Stimulated activated CD8-positive, alpha-beta memory T cell treated with anti-CD3 and anti-CD28 coated beads, Interleukin-12 subunit alpha, Interleukin-12 subunit beta, amount 100 ng/mL, for 4 hours (primary cell): Measurements from ENCODE around the gene FAM118A.
"Not testable (repeated sequence)": the region's sequence is repeated elsewhere in the genome, so short reads cannot be mapped to it uniquely, and the experiment has no call there.

Source experiments
- DNase-seq: peaks from one replicate; pipeline ENCODE4 v3.0.0-alpha.2; 2020; ENCODE audit warnings: low read depth

FAM118A gene

DNA sequence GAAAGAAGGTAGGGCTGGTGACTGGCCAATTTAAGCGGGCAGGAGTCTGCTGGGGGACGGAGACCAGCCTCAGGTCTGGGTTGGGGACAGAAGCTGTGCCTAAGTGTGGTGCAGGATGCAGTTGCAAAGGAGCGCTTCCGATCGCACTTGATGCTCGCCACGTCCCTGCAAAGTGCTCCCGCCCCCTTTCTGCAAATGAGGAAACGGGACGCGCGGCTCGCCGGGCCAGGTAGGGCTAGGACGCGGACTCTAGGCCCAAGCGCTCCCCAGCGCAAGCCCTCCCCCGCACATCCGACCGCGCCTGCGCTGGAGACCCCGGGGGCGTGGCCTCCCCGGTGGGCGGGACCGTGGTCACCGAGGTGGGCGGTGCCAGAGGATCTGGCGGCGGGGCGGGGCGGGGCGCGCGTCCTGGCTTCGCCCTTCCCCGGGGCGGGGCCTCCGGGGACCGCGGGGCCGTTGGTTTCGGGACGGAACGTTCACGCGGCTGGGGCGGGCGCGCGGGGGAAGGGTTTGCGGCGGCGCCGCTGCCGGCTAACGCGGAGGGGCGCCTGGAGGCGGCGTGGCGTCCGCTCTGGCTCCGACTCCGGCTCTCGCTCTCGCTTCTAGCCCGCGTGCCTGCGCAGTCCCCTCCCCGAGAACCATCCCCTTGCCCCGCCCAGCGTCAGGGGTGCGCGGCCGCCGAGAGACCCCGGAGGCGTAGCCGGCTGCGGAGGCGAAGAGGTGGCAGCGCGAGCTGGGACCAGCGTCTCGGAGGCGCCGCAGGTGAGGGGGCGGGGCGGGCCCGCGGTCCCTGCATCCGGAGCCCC, at the start of gene FAM118A:
FAM118A (plus strand) TSS at position 513 of the 806 bp plus-strand sequence. CDS start 12,446 bp downstream, outside the sequence.
- DNase-seq: peak; percentile 98

DNA sequence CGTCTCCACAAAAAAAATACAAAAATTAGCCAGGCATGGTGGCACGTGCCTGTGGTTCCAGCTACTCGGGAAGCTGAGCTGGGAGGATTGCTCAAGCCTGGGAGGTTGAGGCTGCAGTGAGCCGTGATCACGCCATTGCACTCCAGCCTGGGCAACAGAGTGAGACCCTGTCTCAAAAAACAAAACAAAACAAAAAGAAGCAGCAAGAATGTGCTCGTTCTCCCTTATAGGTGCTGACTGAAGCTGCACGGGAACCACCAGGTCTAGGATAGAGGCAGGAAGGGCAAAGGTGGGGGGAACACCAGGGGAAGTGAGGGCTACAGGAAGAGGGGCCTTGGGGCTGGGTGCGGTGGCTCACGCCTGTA, 49.4 kb upstream of the FAM118A start:
- not testable (repeated sequence) for DNase-seq

DNA sequence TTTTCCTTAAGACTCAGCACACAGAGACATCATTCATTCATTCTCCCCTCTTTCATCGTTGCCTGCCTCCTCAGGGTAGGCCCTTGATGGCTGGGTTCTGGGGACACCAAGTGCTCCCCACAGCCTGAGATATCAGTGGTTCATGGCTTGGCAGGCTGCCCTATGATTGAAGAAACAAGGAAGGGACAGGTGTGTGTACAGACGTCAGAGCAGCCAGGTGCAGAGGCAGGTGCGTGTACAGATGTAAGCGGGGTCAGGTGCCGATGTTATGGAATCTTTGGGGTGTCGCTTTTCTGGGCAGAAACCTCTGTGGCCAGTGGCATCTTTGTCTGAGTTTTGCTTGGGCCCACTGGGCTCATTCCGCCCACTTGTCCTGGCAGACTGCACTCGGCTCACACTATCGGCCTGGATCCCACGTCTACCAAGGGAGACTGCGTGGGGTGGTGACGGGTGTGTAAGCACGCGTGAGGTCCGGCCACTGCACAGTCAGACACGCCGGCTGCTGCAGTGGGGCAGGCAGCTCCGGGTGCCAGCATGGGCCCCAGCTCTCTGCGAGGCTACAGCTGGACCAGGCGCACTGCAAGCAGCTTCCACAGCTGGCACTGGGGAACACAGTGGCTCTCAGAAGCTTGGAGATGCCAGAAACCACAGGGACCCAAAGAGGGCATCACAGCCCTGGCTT, 48.2 kb upstream of the FAM118A start:
- DNase-seq: no peak

DNA sequence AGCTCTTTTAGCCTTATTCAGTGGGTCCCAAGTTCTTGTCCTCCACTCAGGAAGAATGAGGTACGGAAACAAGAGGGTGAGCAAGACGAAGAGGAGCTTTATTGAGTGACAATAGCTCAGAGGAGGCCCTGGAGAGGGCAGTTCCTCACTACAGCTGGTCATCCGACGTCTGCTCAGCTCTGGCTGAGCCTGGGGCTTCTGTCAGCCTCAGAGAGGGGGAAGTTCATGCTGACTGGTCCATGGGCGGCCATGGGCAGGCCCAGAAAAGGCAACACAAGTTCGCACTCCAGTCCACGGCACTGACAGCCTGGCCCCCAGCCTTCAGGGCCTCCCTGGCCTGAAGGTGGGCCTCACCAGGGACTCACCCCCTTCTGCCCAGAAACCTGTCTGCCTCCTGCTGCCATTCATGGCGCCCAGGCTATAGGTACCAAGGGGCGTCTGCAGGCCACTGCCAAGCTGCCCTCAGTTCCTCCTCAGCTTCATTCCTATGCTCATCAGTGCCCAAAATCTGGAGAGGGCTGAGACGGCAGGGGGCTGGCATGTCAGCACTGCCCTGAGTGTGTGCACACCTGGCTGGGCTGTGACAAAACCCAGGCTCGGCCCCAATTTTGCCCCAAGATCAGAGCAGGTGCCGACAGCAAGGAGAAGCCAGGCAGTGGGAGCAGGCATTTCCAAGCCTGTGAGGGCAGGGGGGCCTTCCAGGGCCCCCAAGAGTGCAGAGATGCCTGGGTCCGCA, 47.4 kb upstream of the FAM118A start:
- no peak for DNase-seq

DNA sequence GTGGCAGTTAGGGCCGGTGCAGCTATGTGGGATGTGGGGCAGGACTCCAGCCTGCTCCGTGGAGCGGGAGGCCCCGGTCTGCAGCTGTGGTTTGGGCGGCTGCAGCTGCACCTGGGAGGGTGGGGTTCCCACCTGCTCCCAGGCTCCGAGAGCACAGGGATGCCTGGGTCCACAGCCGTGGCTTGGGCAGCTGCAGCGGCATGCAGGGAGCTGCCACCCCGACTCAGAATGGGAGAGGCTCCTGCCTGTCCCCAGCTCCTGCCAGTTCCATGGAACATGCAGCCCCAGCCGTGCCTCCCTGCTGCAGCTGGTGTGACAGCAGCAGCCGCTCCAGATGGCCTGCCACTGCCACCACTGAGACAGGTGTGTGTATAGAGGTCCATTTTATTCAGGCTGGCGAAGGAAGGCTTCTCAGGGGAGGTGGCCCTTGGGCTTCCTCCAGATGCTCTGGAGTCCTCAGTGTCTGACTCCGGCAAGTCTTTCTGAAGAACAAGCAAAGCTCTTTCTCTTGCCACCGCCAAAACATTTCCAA, 46.7 kb upstream of the FAM118A start:
- DNase-seq: no peak

DNA sequence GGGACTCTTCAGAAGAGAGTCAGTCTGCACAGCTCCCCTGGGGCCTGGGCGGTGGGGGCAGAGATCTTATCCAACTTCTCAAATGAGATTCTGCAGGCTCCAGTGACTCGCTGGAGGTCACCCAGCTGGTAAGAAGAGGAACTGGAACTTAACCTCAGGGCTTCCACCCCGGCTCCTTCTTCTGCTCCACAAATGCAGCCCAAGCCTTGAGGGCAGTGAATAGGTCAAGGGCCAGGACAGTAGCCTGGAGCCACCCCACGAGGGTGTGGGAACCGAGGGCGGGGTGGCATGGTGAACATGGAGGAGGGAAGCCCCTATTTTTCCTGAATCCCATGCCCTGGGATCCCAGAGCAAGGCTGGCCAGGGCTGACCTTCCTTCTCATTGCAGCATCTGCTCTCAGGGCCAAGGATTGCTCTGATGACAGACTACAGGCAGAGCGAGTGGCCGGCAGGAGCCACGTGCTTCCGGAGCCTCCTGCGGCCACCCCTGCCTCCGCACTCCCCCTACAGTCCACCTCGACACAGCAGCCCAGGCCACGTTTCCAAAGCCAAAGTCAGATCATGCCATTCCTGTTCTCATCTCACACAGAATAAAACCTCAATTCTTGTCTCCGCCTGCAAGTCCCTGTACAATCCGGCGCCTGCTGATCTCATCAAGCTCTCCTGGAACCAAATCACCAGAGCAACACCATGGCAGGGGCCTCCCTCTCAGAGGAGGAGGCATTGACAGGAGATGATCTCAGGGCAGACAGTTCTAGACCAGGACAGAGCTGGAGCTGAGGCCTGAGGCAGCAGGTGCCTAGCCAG, 46.1 kb upstream of the FAM118A start:
- DNase-seq: no peak

DNA sequence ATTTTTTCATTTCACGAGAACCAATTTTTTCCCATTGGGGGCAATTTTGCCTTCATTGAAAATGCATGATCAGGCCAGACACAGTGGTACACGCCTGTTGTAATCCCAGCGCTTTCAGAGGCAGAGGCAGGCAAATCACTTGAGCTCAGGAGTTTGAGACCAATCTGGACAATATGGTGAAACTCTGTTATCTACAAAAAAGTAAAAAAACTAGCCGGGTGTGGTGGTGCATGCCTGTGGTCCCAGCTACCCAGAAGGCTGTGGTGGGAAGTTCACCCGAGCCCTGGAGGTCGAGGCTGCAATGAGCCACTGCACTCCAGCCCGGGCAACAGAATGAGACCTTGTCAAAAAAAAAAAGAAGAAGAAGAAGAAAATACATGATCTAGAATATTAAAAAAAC, 44.2 kb upstream of the FAM118A start:
- DNase-seq: no peak

DNA sequence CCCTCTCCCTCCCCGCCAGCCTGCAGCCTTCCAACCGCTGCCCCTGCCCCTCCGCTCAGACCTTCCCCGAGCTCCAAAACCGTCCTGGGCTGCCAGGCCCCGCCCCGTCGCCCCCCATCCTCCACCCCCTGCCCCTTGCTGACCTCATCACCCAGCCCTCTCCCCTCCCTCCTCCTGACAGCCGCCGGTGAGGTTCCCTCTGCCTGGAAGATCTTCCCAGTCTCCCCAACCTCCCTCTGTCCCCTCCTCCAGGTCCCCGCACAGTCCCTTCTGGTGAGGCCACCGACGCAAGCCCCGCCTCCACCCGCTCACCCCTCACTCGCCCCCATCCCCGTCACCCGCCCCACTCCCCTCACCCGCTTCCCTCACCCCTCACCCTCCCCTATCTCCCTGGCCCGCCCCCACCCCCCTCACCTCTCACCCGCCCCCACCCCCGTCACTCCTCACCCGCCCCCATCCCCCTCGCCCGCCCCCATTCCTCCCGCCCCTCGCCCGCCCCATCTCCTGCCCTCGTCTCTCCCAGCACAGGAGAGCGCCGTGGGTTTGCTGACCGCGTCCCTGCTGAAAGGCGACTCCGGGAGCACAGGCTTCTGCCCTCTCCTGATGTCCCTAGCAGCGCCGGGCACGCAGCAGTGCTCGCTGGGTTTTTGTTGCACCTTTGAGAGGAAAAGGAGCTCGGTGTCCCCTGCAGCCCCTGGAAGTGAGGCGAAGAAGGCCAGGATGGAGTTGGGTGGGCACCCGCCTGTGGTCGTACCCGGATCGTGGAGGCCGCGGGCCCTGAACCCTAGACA, 41.4 kb upstream of the FAM118A start:
- DNase-seq: no peak

DNA sequence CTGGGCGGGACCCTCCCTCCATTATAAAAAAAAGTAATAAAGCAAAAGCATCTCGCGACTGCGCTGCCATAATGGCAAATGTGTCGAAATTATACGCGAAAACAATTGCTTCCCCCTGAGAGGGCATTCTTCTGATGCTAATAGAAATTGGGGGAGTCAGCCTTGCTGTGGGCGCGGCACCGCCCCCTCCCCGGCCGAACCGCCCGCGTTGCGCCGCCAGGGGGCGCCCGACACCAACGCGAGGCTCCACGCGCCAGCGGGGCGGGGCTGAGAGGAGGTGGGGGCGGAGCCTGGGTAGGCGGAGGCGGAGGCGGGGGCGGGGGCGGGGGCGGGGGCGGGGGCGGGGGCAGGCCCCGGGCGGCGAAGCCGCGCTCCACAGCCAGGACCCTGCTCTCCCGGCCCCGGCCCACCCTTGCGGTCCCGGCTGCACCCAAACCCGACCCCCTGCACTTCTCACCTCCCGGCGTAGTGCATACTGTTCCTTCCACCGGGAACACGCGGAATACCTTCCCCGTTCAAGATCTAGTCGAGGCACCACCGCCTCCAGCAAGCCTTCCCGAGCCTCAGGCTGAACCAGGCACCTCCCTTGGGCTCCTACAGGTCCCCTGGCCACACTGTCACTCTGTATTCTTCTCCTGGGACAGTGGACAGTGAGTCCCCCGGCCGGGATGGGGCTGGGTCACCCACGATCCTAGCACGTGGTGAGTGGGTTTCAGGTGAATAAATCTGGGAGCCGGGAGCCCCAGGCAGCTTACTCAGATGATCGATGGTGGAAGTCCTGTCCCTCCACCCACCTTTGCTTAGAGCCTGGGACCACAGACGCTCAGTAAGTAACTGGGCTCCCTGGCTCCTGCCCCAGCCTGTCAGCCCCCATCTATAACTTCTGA, 40.5 kb upstream of the FAM118A start:
- DNase-seq: peak; percentile 78

DNA sequence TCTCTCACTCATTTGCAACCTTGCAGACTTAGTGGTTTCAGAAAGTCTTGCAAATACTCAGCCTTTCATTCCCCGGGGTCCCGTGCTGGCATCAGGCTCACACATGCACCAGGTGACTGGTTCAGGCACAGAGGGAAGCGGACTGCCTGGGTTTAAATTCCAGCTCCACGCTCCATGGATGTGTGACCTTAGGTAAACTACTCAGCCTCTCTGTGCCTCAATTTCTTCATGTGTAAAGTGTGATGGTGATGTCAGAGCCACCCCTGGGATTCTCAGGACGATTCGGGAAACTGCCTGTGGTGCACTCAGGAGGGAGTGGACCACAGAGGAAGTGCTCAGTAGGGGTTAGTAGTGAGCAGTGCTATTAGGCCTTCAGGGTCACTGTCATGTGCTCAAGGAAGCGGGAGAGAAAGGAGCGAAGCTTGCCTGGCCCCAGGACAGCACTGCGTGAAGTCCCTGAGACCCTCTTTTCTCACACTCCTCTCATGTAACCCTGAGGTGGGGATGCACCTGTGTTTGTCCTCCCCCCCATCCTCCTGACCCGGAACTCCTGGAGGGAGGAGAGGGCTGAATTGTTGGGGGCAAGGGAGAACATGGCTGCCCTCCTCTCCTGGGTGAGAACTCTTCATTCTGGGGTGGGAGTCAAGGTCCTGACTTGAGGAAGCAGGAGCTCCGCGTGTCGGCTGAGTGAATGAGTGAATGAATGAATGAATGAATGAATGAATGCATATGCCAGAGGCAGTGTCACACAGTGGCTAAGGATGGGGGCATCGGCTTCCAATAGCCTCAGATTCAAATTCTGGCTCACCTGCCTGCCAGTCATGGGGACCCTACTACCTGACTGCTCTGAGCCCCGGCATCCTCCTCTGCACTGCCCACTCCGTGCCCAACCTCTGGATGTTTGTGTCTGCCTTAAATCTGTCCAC, 39.4 kb upstream of the FAM118A start:
- DNase-seq: no peak

DNA sequence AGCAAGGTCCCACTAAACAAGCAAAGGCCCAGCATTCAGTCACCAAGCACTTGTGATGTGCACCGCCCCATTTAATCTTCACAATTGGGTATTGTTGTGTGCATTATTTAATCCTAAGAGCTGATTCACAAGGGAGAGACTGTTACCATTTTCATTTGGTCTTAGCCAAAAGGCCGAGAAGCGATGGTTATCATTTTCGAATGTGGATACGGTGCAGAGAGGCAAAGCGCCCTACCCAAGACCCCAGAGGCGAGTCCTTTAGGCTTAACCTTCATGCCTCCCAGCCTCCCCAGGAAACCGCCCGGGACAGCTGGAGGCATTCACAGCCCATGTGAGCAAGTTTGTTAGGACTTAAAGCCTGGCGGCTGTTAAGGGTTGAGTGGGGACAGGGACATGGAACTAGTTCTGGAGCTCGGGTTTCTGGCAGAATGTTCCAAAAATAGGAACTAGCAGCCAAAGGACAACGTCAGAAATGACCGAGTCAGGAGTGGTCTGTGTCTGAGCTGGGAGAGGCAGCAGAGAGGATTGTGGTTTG, 38.0 kb upstream of the FAM118A start:
- DNase-seq: no peak

DNA sequence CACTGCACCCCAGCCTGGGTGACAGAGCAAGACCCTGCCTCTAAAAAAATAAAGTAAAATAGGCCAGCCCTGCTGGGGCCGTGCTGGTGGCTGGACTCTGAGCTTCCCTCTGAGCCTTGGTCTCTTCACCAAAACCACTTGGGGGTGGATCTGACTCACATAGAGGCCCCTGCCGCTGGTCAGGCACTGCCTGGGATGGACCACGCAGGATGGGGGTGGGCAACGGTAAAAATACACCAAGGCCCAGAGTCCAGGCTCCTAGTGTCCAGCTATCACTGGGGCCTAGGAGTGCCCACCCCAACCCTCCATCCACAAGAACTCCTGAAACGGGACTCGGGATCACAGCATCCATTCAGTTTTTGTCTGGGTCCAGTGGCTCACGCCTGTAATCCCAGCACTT, 37.2 kb upstream of the FAM118A start:
- no peak for DNase-seq

DNA sequence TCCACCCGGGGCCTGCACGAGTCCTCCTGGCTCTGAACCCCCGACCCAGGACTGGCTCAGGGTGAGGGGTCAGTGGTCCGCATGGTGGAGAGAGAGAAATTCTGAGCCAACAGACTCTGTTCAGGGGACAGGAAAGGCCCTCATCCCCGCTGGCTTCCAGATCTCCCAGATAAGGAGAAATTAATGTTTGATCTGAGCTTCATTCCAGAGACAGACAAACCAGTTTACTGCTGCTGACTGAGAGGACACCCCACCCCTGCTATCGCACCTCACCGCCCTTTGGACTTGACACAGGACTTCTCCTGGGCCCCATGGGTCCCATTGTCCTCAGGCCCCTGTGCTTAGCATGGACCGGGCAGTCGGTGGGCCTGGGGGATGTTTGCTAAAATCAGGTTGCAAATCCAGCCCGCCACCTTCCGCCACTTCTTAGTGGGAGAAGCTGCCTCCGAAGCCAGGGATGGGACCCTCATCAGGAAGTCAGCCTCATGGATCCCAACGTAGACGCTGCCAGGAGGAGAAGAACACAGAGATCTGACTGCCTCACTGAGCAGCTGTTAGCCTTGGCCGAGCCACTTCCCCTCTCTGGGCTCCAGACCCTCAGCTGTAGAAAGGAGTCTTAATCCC, 36.2 kb upstream of the FAM118A start:
- DNase-seq: no peak

DNA sequence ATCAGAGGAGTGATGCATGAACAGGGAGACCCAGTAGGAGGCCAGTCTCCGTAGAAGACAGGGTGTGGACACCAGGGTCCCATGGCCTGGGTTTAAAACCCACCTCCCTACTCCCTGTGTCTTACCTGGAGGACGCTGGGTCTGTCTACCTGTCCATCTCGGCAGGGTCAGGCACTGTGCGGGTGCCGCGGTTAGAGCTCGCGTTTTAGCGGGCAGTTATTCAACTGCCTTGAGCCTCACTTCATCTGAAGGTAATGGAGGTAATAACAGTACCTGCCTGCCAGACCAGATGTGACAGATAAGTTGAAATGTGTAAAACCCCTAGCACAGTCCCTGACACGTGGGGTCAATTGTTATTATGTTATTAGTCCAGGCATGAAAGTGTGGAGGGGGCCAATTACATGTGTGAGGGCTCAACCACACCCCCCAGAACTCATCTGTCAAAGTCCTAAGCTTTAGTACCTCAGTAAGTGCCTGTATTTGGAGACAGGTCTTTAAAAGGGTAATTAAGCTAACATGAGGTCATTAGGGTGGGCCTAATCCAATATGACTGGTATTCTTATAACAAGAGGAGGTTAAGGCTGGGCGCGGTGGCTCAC, 33.1 kb upstream of the FAM118A start:
- DNase-seq: no peak

DNA sequence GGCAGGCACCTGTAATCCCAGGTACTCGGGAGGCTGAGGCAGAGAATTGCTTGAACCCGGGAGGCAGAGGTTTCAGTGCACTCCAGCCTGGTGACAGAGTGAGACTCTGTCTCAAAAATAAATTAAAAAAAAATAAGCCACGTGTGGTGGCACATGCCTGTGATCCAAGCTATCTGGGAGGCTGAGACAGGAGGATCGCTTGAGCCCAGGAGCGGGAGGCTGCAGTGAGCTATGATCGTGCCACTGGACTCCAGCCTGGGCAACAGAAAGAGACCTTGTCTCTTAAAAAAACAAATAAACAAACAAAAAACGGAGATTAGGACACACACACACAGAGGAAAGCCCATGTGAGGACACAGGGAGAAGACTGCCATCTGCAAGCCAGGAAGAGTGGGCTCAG, 32.0 kb upstream of the FAM118A start:
- DNase-seq: not testable (repeated sequence)

DNA sequence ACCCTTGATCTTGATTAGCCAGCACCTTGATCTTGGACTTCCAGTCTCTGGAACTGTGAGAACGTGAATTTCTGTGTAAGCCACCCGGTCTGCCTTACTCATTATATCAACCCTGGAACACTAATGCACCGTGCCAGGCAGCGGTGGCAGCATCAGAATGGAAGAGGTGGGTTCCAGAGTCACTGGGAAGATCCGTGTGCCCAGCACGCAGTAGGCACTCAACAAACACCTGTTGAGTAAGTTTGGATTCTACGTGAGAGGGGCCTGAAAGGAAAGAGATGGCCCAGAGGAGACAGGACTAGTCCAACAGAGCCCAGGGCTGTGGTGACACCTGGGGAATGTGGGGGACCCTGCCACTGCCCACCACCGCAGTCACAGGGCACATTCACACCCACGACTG, 31.6 kb upstream of the FAM118A start:
- DNase-seq: no peak

DNA sequence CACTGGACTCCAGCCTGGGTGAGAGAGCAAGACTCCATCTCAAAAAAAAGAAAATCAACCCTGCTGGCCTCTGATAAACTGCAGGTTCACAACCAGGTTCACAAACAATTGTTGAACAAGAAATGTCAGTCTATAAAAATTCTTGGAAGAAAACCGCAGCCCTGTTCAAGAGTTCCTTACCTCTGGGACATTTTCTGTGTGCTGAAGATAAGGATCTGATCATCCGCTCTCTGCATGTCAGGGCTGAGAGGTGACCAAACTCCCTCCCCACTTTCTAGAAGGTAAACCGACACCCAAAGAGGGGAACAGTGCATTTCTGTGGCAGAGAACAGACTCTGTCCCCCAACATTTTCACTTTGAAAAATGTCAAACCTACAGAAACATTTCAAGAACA, 29.1 kb upstream of the FAM118A start:
- DNase-seq: no peak

DNA sequence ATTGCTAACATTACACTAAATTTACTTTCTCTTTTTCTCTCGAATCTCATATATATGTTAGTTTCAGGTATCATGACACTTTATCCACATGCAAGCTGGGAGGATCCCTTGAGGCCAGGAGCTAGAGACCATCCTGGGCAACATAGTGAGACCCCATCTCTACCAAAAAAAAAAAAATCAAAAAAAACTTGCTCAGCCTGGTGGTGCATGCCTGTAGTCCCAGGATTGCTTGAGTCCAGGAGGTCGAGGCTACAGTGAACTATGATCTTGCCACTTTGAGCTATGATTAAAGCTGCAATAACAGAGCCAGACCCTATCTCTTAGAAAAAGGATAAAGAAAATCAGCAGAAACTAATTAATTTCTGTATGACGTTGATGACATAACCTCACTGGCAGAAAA, 28.7 kb upstream of the FAM118A start:
- no peak for DNase-seq
